GM18867 (cell line): ENCODE measurements around the gene RABGAP1L.
"Not testable (repeated sequence)": the region's sequence is repeated elsewhere in the genome, so short reads cannot be mapped to it uniquely, and the experiment has no call there.

Source experiments
- ATAC-seq: cut with Tn5 transposase; IDR thresholded peaks from one replicate; pipeline ENCODE4 v1.9.1; 2021; ENCODE audit warnings: mild to moderate bottlenecking, moderate library complexity; ENCODE audit not compliant: unreplicated experiment

Gene RABGAP1L

GRCh38 chr1:174836543-174836942 is 677.2 kb downstream of the RABGAP1L start:
- ATAC-seq, result no peak

- no peak for ATAC-seq
Observed at GRCh38 chr1:174837386-174837785, 678.1 kb downstream of the RABGAP1L start.

GRCh38 chr1:174839211-174839610 is 679.9 kb downstream of the RABGAP1L start:
- no peak for ATAC-seq

- ATAC-seq, result peak; percentile 35
Observed at GRCh38 chr1:174841747-174842146, 682.4 kb downstream of the RABGAP1L start.

- not testable (repeated sequence) for ATAC-seq
Observed at GRCh38 chr1:174848593-174849560, 689.6 kb downstream of the RABGAP1L start.

- no peak for ATAC-seq
Observed at GRCh38 chr1:174850726-174851125, 691.4 kb downstream of the RABGAP1L start.

GRCh38 chr1:174858301-174858700 is 699.0 kb downstream of the RABGAP1L start:
- no peak for ATAC-seq

- no peak for ATAC-seq
Observed at GRCh38 chr1:174870319-174870718, 711.0 kb downstream of the RABGAP1L start.

GRCh38 chr1:174871886-174872285 is 712.6 kb downstream of the RABGAP1L start:
- ATAC-seq, result no peak

GRCh38 chr1:174872615-174873058 is 713.3 kb downstream of the RABGAP1L start:
- ATAC-seq, result no peak

GRCh38 chr1:174874331-174875053 is 715.2 kb downstream of the RABGAP1L start:
- ATAC-seq, result peak; percentile 69

- no peak for ATAC-seq
Observed at GRCh38 chr1:174875306-174875705, 716.0 kb downstream of the RABGAP1L start.

GRCh38 chr1:174877208-174877673 is 717.9 kb downstream of the RABGAP1L start:
- ATAC-seq, result no peak

GRCh38 chr1:174880171-174880570 is 720.9 kb downstream of the RABGAP1L start:
- no peak for ATAC-seq

- ATAC-seq, result no peak
Observed at GRCh38 chr1:174883409-174883808, 724.1 kb downstream of the RABGAP1L start.

GRCh38 chr1:174884038-174884437 is 724.7 kb downstream of the RABGAP1L start:
- no peak for ATAC-seq

- ATAC-seq, result no peak
Observed at GRCh38 chr1:174884566-174884965, 725.2 kb downstream of the RABGAP1L start.

GRCh38 chr1:174890024-174890423 is 730.7 kb downstream of the RABGAP1L start:
- no peak for ATAC-seq

GRCh38 chr1:174892016-174892415 is 732.7 kb downstream of the RABGAP1L start:
- ATAC-seq, result no peak

GRCh38 chr1:174894117-174894762 is 734.9 kb downstream of the RABGAP1L start:
- ATAC-seq, result no peak

GRCh38 chr1:174895610-174896009 is 736.3 kb downstream of the RABGAP1L start:
- not testable (repeated sequence) for ATAC-seq
